ENCODE measurements around the gene MANSC1. TPM values are rescaled to one million over a fixed set of nuclear protein-coding genes. Genes with fewer than 3 reads are reported as not detected.

The MANSC1 gene
- total and polyA plus RNA-seq, 10 of the 15 experiments (the other 5 are each of a cell fraction or from before 2014, with no cell fraction given): 0.02 to 0.23 (median 0.11) TPM; not detected in 2

- TF ChIP-seq MLLT1 (IDR thresholded peaks at IDR 0.05) (0 out of 2 replicates have a peak, but pooled peaks have one; percentile 32), CEBPZ (IDR thresholded peaks at IDR 0.05; ENCODE audit: low read depth, low read length) (no peak), ZNF24 (IDR thresholded peaks at IDR 0.05) (no peak), IKZF2 (IDR thresholded peaks at IDR 0.05) (peak; percentile 18 to 48; a peak in 2 of 4 replicates), IKZF1 (conservative IDR thresholded peaks at IDR 0.05) (peak; percentile 37; the same call in 1 of the 2 replicates), DPF2 (IDR thresholded peaks at IDR 0.05) (0 out of 2 replicates have a peak, but pooled peaks have one; percentile 27), YBX1 (IDR thresholded peaks at IDR 0.05) (no peak), RELA (IDR thresholded peaks at IDR 0.05; ENCODE audit: borderline replicate concordance, partially characterized antibody) (no peak), NR2C2 (IDR thresholded peaks at IDR 0.05; ENCODE audit: borderline replicate concordance, control insufficient read depth, insufficient read length, low read depth) (no peak), CEBPB (IDR thresholded peaks at IDR 0.05; ENCODE audit: borderline replicate concordance in 1 of 2, low read depth in 2 of 2, low read length in 2 of 2) (no peak), ATF2 (IDR thresholded peaks at IDR 0.05; ENCODE audit: low read length) (no peak), USF1 (IDR thresholded peaks at IDR 0.05; ENCODE audit: borderline replicate concordance, extremely low read length, insufficient read depth, low read depth, low read length) (no peak), BHLHE40 (IDR thresholded peaks at IDR 0.05; ENCODE audit: borderline replicate concordance in 1 of 2, low read depth in 2 of 2, low read length in 1 of 2) (peak; percentile 49 to 78; a peak in 3 of 4 replicates), MEF2A (IDR thresholded peaks at IDR 0.05; ENCODE audit: insufficient read depth, low read depth, low read length) (no peak), FOXM1 (IDR thresholded peaks at IDR 0.05; ENCODE audit: low read depth, low read length) (no peak), E2F8 (IDR thresholded peaks at IDR 0.05; ENCODE audit: low read depth, partially characterized antibody) (no peak), BACH1 (IDR thresholded peaks at IDR 0.05; ENCODE audit: borderline replicate concordance) (no peak), RUNX3 (IDR thresholded peaks at IDR 0.05; ENCODE audit: low read length) (peak; percentile 64; the same call in 1 of the 2 replicates)
Observed at GRCh38 chr12:12379831-12380730, 30.0 kb upstream of the MANSC1 start (continued).

All from GM12878 (cell line).